Large intestine (tissue), 1 donor: ENCODE measurements around the gene MYPN. TPM values are rescaled to one million over a fixed set of nuclear protein-coding genes. Genes with fewer than 3 reads are reported as not detected.

Source experiments
- polyA plus RNA-seq: library from polyadenylated mRNA; unstranded; fragments of 120-200 nt; gene quantifications from one replicate; pipeline ENCODE4 v1.2.1, GENCODE V29; 2013

Gene MYPN
- polyA plus RNA-seq, 1 donor: 0.16 TPM

Other genes with a start within 250 kb of the MYPN start
- 20.6 TPM for gene SIRT1, start 224.8 kb upstream of the MYPN start, polyA plus RNA-seq
- 43.0 TPM for gene HERC4, start 34.2 kb upstream of the MYPN start, polyA plus RNA-seq
- 1.4 TPM for gene ATOH7, start 122.6 kb downstream of the MYPN start, polyA plus RNA-seq
- gene HNRNPH3, start 222.6 kb downstream of the MYPN start, polyA plus RNA-seq: 252 TPM
- gene PBLD, start 223.4 kb downstream of the MYPN start, polyA plus RNA-seq: 293 TPM